GM23338 (cell line): ENCODE measurements around the gene MAN2A2. TPM values are rescaled to one million over a fixed set of nuclear protein-coding genes. Genes with fewer than 3 reads are reported as not detected.
"Not testable (repeated sequence)": the region's sequence is repeated elsewhere in the genome, so short reads cannot be mapped to it uniquely, and the experiment has no call there.

Experiments
- ATAC-seq: fragments of 200-7000 bp; cut with Tn5 transposase; 3 replicates; pipeline ENCODE4 v1.9.1; 2020
- DNase-seq: peaks from one replicate; pipeline ENCODE4 v3.0.0-alpha.2; 2015; ENCODE audit warnings: low spot score
- H2AFZ ChIP-seq: fragments of 200-600 bp; sonication (generic); 2 replicates; pipeline ENCODE4 v1.8.0; 2016; ENCODE audit warnings: antibody characterized with exemption, mild to moderate bottlenecking, moderate library complexity
- H3F3A ChIP-seq: fragments of 200-600 bp; sonication (generic); replicated peaks from 2 replicates; pipeline ENCODE4 v1.8.0; 2017; ENCODE audit warnings: antibody characterized with exemption, mixed run types, low read depth
- H3K27ac ChIP-seq: fragments of 200-600 bp; sonication (generic); 2 replicates; pipeline ENCODE4 v1.6.1; 2016; ENCODE audit warnings: low read depth
- H3K27me3 ChIP-seq: fragments of 200-600 bp; sonication (generic); 2 replicates; pipeline ENCODE4 v1.8.0; 2016; ENCODE audit warnings: mild to moderate bottlenecking, mixed run types, moderate library complexity; ENCODE audit not compliant: insufficient read depth
- H3K36me3 ChIP-seq: fragments of 200-600 bp; sonication (generic); 2 replicates; pipeline ENCODE4 v1.8.0; 2016; ENCODE audit warnings: mild to moderate bottlenecking; ENCODE audit not compliant: insufficient read depth
- H3K4me1 ChIP-seq: fragments of 200-600 bp; sonication (generic); 2 replicates; pipeline ENCODE4 v1.8.0; 2016; ENCODE audit warnings: mild to moderate bottlenecking, moderate library complexity; ENCODE audit not compliant: insufficient read depth
- H3K4me2 ChIP-seq: fragments of 200-600 bp; sonication (generic); 2 replicates; pipeline ENCODE4 v1.7.1; 2017; ENCODE audit warnings: mixed run types
- H3K4me3 ChIP-seq: fragments of 200-600 bp; sonication (generic); 2 replicates; pipeline ENCODE4 v1.6.1; 2016; ENCODE audit warnings: mixed run types
- H3K79me2 ChIP-seq: fragments of 200-600 bp; sonication (generic); replicated peaks from 2 replicates; pipeline ENCODE4 v1.8.0; 2017; ENCODE audit warnings: mild to moderate bottlenecking; ENCODE audit not compliant: insufficient read depth
- H3K9me2 ChIP-seq: fragments of 200-600 bp; sonication (generic); 2 replicates; pipeline ENCODE4 v1.8.0; 2017; ENCODE audit not compliant: insufficient read depth
- H4K20me1 ChIP-seq: fragments of 200-600 bp; sonication (generic); replicated peaks from 2 replicates; pipeline ENCODE4 v1.8.0; 2017; ENCODE audit warnings: mild to moderate bottlenecking; ENCODE audit not compliant: insufficient read depth
- H3K27ac Mint-ChIP-seq: 2 replicates; pipeline ENCODE4 v1.8.0; 2020; ENCODE audit warnings: inconsistent platforms, mild to moderate bottlenecking, moderate library complexity, mixed read lengths
- H3K27me3 Mint-ChIP-seq: 3 replicates; pipeline ENCODE4 v1.8.0; 2022; ENCODE audit warnings: low read depth, mild to moderate bottlenecking, moderate library complexity, mixed read lengths, inconsistent platforms; ENCODE audit not compliant: insufficient read depth, poor library complexity
- H3K36me3 Mint-ChIP-seq: 3 replicates; pipeline ENCODE4 v1.8.0; 2021; ENCODE audit warnings: low read depth, mild to moderate bottlenecking, inconsistent platforms, moderate library complexity, mixed read lengths
- H3K4me1 Mint-ChIP-seq: 3 replicates; pipeline ENCODE4 v1.8.0; 2020; ENCODE audit warnings: mild to moderate bottlenecking, inconsistent platforms, mixed read lengths
- H3K4me3 Mint-ChIP-seq: 3 replicates; pipeline ENCODE4 v1.8.0; 2021; ENCODE audit warnings: moderate library complexity, mild to moderate bottlenecking, inconsistent platforms, mixed read lengths
- H3K9me3 Mint-ChIP-seq: 3 replicates; pipeline ENCODE4 v1.8.0; 2020; ENCODE audit warnings: moderate library complexity, mild to moderate bottlenecking, inconsistent platforms, mixed read lengths
- CREB1 ChIP-seq: fragments of 250-450 bp; sonication (Bioruptor Pico); IDR thresholded peaks from 2 replicates; pipeline ENCODE4 v1.5.0; 2020; ENCODE audit warnings: low read depth, mild to moderate bottlenecking, moderate library complexity
- CTCF ChIP-seq, 2 experiments: fragments of 200-600 bp in 1 of 2; sonication (generic) in 1 of 2; conservative IDR thresholded peaks; 2 replicates each; pipeline versions ENCODE4 v1.5.1 to v1.6.1; 2016 to 2017; ENCODE audit warnings: antibody characterized with exemption in 2 of 2, low read depth in 2 of 2, mild to moderate bottlenecking in 2 of 2, moderate library complexity in 1 of 2
- ETS1 ChIP-seq: IDR thresholded peaks from 2 replicates; pipeline ENCODE4 v1.6.1; 2016; ENCODE audit warnings: antibody characterized with exemption
- EZH2 ChIP-seq: fragments of 200-600 bp; sonication (generic); IDR thresholded peaks from one replicate; pipeline ENCODE4 v1.8.0; 2017; ENCODE audit warnings: antibody characterized with exemption, mild to moderate bottlenecking, low read depth; ENCODE audit not compliant: unreplicated experiment
- EZH2phosphoT487 ChIP-seq: fragments of 200-600 bp; sonication (generic); IDR thresholded peaks from one replicate; pipeline ENCODE4 v1.8.1; 2018; ENCODE audit warnings: antibody characterized with exemption; ENCODE audit not compliant: unreplicated experiment
- JUNB ChIP-seq: IDR thresholded peaks from one replicate; pipeline ENCODE4 v1.6.1; 2016; ENCODE audit warnings: antibody characterized with exemption; ENCODE audit not compliant: unreplicated experiment
- POLR2AphosphoS5 ChIP-seq: IDR thresholded peaks from 2 replicates; pipeline ENCODE4 v1.6.1; 2016; ENCODE audit warnings: antibody characterized with exemption, low read depth
- REST ChIP-seq: IDR thresholded peaks from one replicate; pipeline ENCODE4 v1.6.1; 2018; ENCODE audit warnings: antibody characterized with exemption; ENCODE audit not compliant: unreplicated experiment
- ZNF331 ChIP-seq: fragments of 250-450 bp; sonication (Bioruptor Pico); IDR thresholded peaks from 2 replicates; pipeline ENCODE4 v1.5.0; 2020; ENCODE audit warnings: low read depth, mild to moderate bottlenecking, moderate library complexity
- ZNF462 ChIP-seq: fragments of 250-450 bp; sonication (Bioruptor Pico); IDR thresholded peaks from 2 replicates; pipeline ENCODE4 v1.5.0; 2020; ENCODE audit warnings: mild to moderate bottlenecking, moderate library complexity
- polyA plus RNA-seq: library from polyadenylated mRNA; unstranded; fragments of >200 nt; fragmentation: Nextera tagmentation; extraction: Ambion mirVana; gene quantifications from 2 replicates; pipeline ENCODE4 v1.2.1, GENCODE V29; 2016
- total RNA-seq: library from RNA; depleted of rRNA; stranded (reverse); fragments of >200 nt; shearing (Covaris generic); gene quantifications from 2 replicates; pipeline ENCODE4 v1.2.3, GENCODE V29; 2014

The MAN2A2 gene
- total and polyA plus RNA-seq, 2 experiments from 2014 or later = 8.2 to 17.1 TPM

- not testable (repeated sequence) for ATAC-seq, H3K4me2 ChIP-seq, H3F3A ChIP-seq, H3K9me2 ChIP-seq, DNase-seq, H3K4me3 Mint-ChIP-seq, H3K27me3 Mint-ChIP-seq, H3K4me3 ChIP-seq, H4K20me1 ChIP-seq, H2AFZ ChIP-seq, H3K27me3 ChIP-seq, H3K9me3 Mint-ChIP-seq, H3K27ac ChIP-seq, H3K27ac Mint-ChIP-seq, H3K36me3 ChIP-seq
- peaks cover 36% of the 10 kb centered on the region for H3K4me1 Mint-ChIP-seq
- Histone ChIP-seq H3K4me1 (peaks cover 32% of the 10 kb centered on the region), H3K79me2 (peaks cover 22% of the 10 kb centered on the region)
- H3K36me3 Mint-ChIP-seq = peaks cover 22% of the 10 kb centered on the region
These were observed 28.1 kb upstream of the MAN2A2 start for GRCh38 chr15:90874986-90875385.

- H3K4me1 Mint-ChIP-seq = peaks cover 30% of the 10 kb centered on the region
- DNase-seq (no peak), ATAC-seq (no peak)
- no peak overlapping the region for H3K27ac Mint-ChIP-seq
- Histone ChIP-seq H3K36me3 (no peaks in the 10 kb centered on the region; the same call in 1 of the 2 replicates), H3K9me2 (no peaks in the 10 kb centered on the region), H3K4me3 (no peak overlapping the region), H3K4me1 (peaks cover 26% of the 10 kb centered on the region), H4K20me1 (no peaks in the 10 kb centered on the region), H3K27me3 (no peaks in the 10 kb centered on the region), H2AFZ (no peak overlapping the region), H3K27ac (no peak overlapping the region), H3F3A (peaks cover 3% of the 10 kb centered on the region), H3K79me2 (peaks cover 22% of the 10 kb centered on the region), H3K4me2 (no peak overlapping the region)
- peaks cover 5% of the 10 kb centered on the region for H3K27me3 Mint-ChIP-seq
- H3K4me3 Mint-ChIP-seq = no peak overlapping the region
- H3K9me3 Mint-ChIP-seq = no peaks in the 10 kb centered on the region
- peaks cover 24% of the 10 kb centered on the region for H3K36me3 Mint-ChIP-seq
- TF ChIP-seq EZH2phosphoT487 = no peak
- no peak for TF ChIP-seq ZNF331 (CRISPR knock-in tag)
- no peak for TF ChIP-seq CTCF (conservative IDR thresholded peaks at IDR 0.05; ENCODE audit: low read depth in 2 of 2)
- no peak for TF ChIP-seq CREB1 (CRISPR knock-in tag)
- TF ChIP-seq ZNF462 = no peak
- no peak for TF ChIP-seq POLR2AphosphoS5
- TF ChIP-seq REST = no peak
- no peak for TF ChIP-seq ETS1
- no peak for TF ChIP-seq EZH2
- no peak for TF ChIP-seq JUNB
These were observed 27.5 kb upstream of the MAN2A2 start for GRCh38 chr15:90875549-90875981.
